IMR-90 (cell line): Measurements from ENCODE around the gene OR4K2. TPM values are rescaled to one million over a fixed set of nuclear protein-coding genes. Genes with fewer than 3 reads are reported as not detected.

Experiments used
- ATAC-seq: fragments of 200-7000 bp; cut with Tn5 transposase; 2 replicates; pipeline ENCODE4 v1.9.1; 2020; ENCODE audit warnings: low read depth, mild to moderate bottlenecking, moderate library complexity
- BruUV-seq: library from RNA; stranded (reverse); fragments of 400-500 nt; replicated peaks from 2 replicates; lab custom pipeline; 2021; lab: Mats Ljungman, UMichigan
- CTCF ChIA-PET: fragments of 300-600 bp; formaldehyde crosslinking; extraction: SDS; loops from one replicate; lab custom pipeline; 2021; ENCODE audit warnings: antibody characterized with exemption; lab: Yijun Ruan, JAX
- POLR2A ChIA-PET: fragments of 300-600 bp; sonication (Branson Sonifier 250); formaldehyde crosslinking; loops from one replicate; lab custom pipeline; 2022; ENCODE audit warnings: antibody characterized with exemption; ENCODE audit not compliant: unreplicated experiment; lab: Charles Lee
- DNase-seq: peaks from one replicate; pipeline ENCODE4 v3.0.0; 2013
- H2AFZ ChIP-seq: replicated peaks from 2 replicates; pipeline ENCODE3; 2013; ENCODE audit warnings: low read length, mild to moderate bottlenecking; ENCODE audit not compliant: poor library complexity
- H2AK5ac ChIP-seq: 2 replicates; pipeline ENCODE4 v1.6.1; 2013; ENCODE audit warnings: low read depth, low read length, inconsistent platforms
- H2AK9ac ChIP-seq: replicated peaks from 2 replicates; pipeline ENCODE3; 2013; ENCODE audit warnings: mild to moderate bottlenecking, low read depth, low read length, moderate library complexity; ENCODE audit not compliant: poor library complexity
- H2BK120ac ChIP-seq: 2 replicates; pipeline ENCODE4 v1.6.1; 2013; ENCODE audit warnings: low read depth, low read length, inconsistent platforms
- H2BK15ac ChIP-seq: 3 replicates; pipeline ENCODE4 v1.6.1; 2013; ENCODE audit warnings: low read depth, low read length, inconsistent platforms
- H2BK20ac ChIP-seq: 2 replicates; pipeline ENCODE4 v1.6.1; 2013; ENCODE audit warnings: low read depth, mild to moderate bottlenecking, inconsistent platforms, low read length, moderate library complexity
- H2BK5ac ChIP-seq: 2 replicates; pipeline ENCODE4 v1.6.1; 2013; ENCODE audit warnings: mild to moderate bottlenecking, low read depth, low read length, inconsistent platforms; ENCODE audit not compliant: poor library complexity, severe bottlenecking
- H3K14ac ChIP-seq: replicated peaks from 2 replicates; pipeline ENCODE4 v1.6.1; 2013; ENCODE audit warnings: low read depth, low read length, inconsistent platforms
- H3K18ac ChIP-seq: 2 replicates; pipeline ENCODE4 v1.6.1; 2013; ENCODE audit warnings: low read depth, low read length, control low read depth
- H3K23ac ChIP-seq: 2 replicates; pipeline ENCODE4 v1.6.1; 2013; ENCODE audit warnings: low read depth, low read length, inconsistent platforms
- H3K27ac ChIP-seq: 2 replicates; pipeline ENCODE4 v1.5.1; 2013; ENCODE audit warnings: mild to moderate bottlenecking, control low read depth, low read length; ENCODE audit not compliant: insufficient read depth
- H3K27me3 ChIP-seq: 2 replicates; pipeline ENCODE4 v1.6.1; 2013; ENCODE audit warnings: low read length; ENCODE audit not compliant: control insufficient read depth, insufficient read depth
- H3K36me3 ChIP-seq: 2 replicates; pipeline ENCODE4 v1.6.1; 2013; ENCODE audit warnings: low read length, mixed read lengths; ENCODE audit not compliant: control insufficient read depth, insufficient read depth
- H3K4ac ChIP-seq: 2 replicates; pipeline ENCODE4 v1.6.1; 2013; ENCODE audit warnings: low read depth, low read length, inconsistent platforms
- H3K4me1 ChIP-seq: 2 replicates; pipeline ENCODE4 v1.6.1; 2013; ENCODE audit warnings: low read length, mixed read lengths; ENCODE audit not compliant: control insufficient read depth, insufficient read depth
- H3K4me2 ChIP-seq: 2 replicates; pipeline ENCODE4 v1.6.1; 2013; ENCODE audit warnings: low read depth, mild to moderate bottlenecking, control low read depth, low read length, moderate library complexity
- H3K4me3 ChIP-seq: 2 replicates; pipeline ENCODE4 v1.5.1; 2013; ENCODE audit warnings: low read depth, mild to moderate bottlenecking, control low read depth, low read length, moderate library complexity; ENCODE audit not compliant: insufficient read depth
- H3K56ac ChIP-seq: 2 replicates; pipeline ENCODE4 v1.6.1; 2013; ENCODE audit warnings: low read length, inconsistent platforms; ENCODE audit not compliant: insufficient read depth; ENCODE audit errors: extremely low read depth
- H3K79me1 ChIP-seq, 2 experiments: 2 replicates each; pipeline ENCODE4 v1.6.1; 2013; ENCODE audit warnings: low read length in 2 of 2, inconsistent platforms in 1 of 2, low read depth in 1 of 2
- H3K9ac ChIP-seq: 2 replicates; pipeline ENCODE4 v1.6.1; 2013; ENCODE audit warnings: low read depth, low read length, control low read depth
- H3K9me1 ChIP-seq: 2 replicates; pipeline ENCODE4 v1.6.1; 2013; ENCODE audit warnings: low read length, inconsistent platforms; ENCODE audit not compliant: insufficient read depth
- H3K9me3 ChIP-seq: 2 replicates; pipeline ENCODE4 v1.6.1; 2013; ENCODE audit warnings: low read length; ENCODE audit not compliant: control insufficient read depth, insufficient read depth
- H4K20me1 ChIP-seq: 2 replicates; pipeline ENCODE4 v1.6.1; 2013; ENCODE audit warnings: low read length, inconsistent platforms; ENCODE audit not compliant: insufficient read depth
- H4K5ac ChIP-seq: 2 replicates; pipeline ENCODE4 v1.6.1; 2013; ENCODE audit warnings: mild to moderate bottlenecking, low read depth, low read length, control low read depth
- H4K8ac ChIP-seq, 2 experiments: 2 replicates each; pipeline ENCODE4 v1.6.1; 2013; ENCODE audit warnings: low read depth in 2 of 2, low read length in 2 of 2, control low read depth in 1 of 2, inconsistent platforms in 1 of 2
- H4K91ac ChIP-seq: 2 replicates; pipeline ENCODE4 v1.6.1; 2013; ENCODE audit warnings: low read depth, low read length, inconsistent platforms; ENCODE audit not compliant: insufficient read depth
- BHLHE40 ChIP-seq: fragments of 150-350 bp; IDR thresholded peaks from 2 replicates; pipeline ENCODE4 v1.6.1; 2016; ENCODE audit warnings: mild to moderate bottlenecking, low read depth, low read length
- CEBPB ChIP-seq: IDR thresholded peaks from 2 replicates; pipeline ENCODE4 v1.6.1; 2012; ENCODE audit warnings: low read depth, low read length, improper control_type of control experiment
- CHD1 ChIP-seq: IDR thresholded peaks from 2 replicates; pipeline ENCODE4 v1.6.1; 2012; ENCODE audit warnings: low read depth, low read length, improper control_type of control experiment
- FOS ChIP-seq: fragments of 150-350 bp; IDR thresholded peaks from 2 replicates; pipeline ENCODE4 v1.6.1; 2016; ENCODE audit warnings: low read depth, low read length
- MAFK ChIP-seq: IDR thresholded peaks from 2 replicates; pipeline ENCODE4 v1.6.1; 2012; ENCODE audit warnings: low read depth, low read length, improper control_type of control experiment
- POLR2A ChIP-seq: IDR thresholded peaks from 2 replicates; pipeline ENCODE4 v1.6.1; 2012; ENCODE audit warnings: mild to moderate bottlenecking, low read depth, low read length
- RFX5 ChIP-seq: IDR thresholded peaks from 2 replicates; pipeline ENCODE4 v1.8.0; 2012; ENCODE audit warnings: low read depth, mild to moderate bottlenecking, low read length, moderate library complexity
- SMC3 ChIP-seq: fragments of 150-350 bp; IDR thresholded peaks from 2 replicates; pipeline ENCODE4 v1.6.1; 2016; ENCODE audit warnings: low read depth, mild to moderate bottlenecking, antibody characterized with exemption, low read length, moderate library complexity
- WGBS, 2 experiments: methylation state at CpG; one replicate each; pipeline versions ENCODE4 v1.1.5 to v1.1.7; 2013; ENCODE audit warnings: missing lambda C conversion rate in 2 of 2; ENCODE audit not compliant: insufficient read length in 1 of 2; ENCODE audit errors: extremely low coverage in 2 of 2; 5-methylcytosine and 5-hydroxymethylcytosine counted together
- dilution Hi-C: fragments of 300-500 bp; cut with HindIII; formaldehyde crosslinking; loops from one replicate; pipeline ENCODE4 v1.14.3; 2018; ENCODE audit warnings: low sequenced_read_pairs; ENCODE audit not compliant: unreplicated experiment
- in situ Hi-C: fragments of 300-500 bp; cut with MboI; formaldehyde crosslinking; loops from 3 replicates; pipeline ENCODE4 v1.14.3; 2019; ENCODE audit warnings: low sequenced_read_pairs, inconsistent platforms, mixed read lengths
- intact Hi-C: fragments of 100-400 bp; cut with micrococcal nuclease; formaldehyde crosslinking; loops from 2 replicates; pipeline ENCODE4 v1.10.0; 2022
- polyA plus RNA-seq, 3 experiments: library from polyadenylated mRNA; depleted of rRNA; stranded (reverse); fragments of >200 nt; gene quantifications; 2 replicates each; pipeline ENCODE4 v1.2.3, GENCODE V29; 2012; ENCODE audit warnings: low replicate concordance in 1 of 3
- total RNA-seq: library from RNA; depleted of rRNA; stranded (reverse); fragments of >200 nt; gene quantifications from 2 replicates; pipeline ENCODE4 v1.2.3, GENCODE V29; 2012
- TF ChIP-seq, protein P1 (sequence below): fragments of 150-350 bp; IDR thresholded peaks from 2 replicates; pipeline ENCODE4 v1.6.1; 2017; ENCODE audit warnings: mild to moderate bottlenecking, antibody characterized with exemption, low read length, low read depth
- TF ChIP-seq, protein P2 (sequence below): fragments of 150-350 bp; IDR thresholded peaks from 2 replicates; pipeline ENCODE4 v1.6.1; 2016; ENCODE audit warnings: low read depth, mild to moderate bottlenecking, low read length, moderate library complexity, borderline replicate concordance

Gene OR4K2
- total and polyA plus RNA-seq, 2 of the 4 experiments (the other 2 are of a cell fraction) = not detected

DNA sequence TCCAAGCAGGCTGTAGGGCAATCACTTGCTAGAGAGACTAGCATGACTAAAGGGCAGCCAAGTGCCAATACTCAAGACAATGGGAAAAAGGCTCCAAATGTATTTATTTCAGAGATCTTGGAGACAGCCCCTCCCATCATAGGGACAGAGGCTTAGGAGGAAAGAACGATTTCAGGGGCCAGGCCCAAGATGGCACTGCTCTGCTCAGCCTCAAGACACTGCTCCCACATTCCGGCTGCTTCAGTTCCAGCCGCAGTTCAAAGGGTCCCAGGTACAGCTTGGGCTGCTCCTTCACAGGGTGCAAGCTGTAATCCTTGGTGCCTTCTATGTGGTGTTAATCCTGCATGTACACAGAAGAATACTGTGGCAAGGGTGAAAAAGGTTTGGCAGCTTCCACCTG is 26.1 kb downstream of the OR4K2 start:
- 61% methylated on average over 3 of the region's 3 CpGs; no CpG with 5 or more reads in 1 of the 2 experiments for WGBS, 2 experiments
- H2AK5ac ChIP-seq = no peak overlapping the region
- no peak overlapping the region for H2BK15ac ChIP-seq
- no peaks in the 10 kb centered on the region for H3K36me3 ChIP-seq
- ChIA-PET POLR2A (no interaction called here), CTCF (no interaction called here)
- TF ChIP-seq, protein P1, sequence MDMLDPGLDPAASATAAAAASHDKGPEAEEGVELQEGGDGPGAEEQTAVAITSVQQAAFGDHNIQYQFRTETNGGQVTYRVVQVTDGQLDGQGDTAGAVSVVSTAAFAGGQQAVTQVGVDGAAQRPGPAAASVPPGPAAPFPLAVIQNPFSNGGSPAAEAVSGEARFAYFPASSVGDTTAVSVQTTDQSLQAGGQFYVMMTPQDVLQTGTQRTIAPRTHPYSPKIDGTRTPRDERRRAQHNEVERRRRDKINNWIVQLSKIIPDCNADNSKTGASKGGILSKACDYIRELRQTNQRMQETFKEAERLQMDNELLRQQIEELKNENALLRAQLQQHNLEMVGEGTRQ = no peak
- TF ChIP-seq MAFK = no peak
- TF ChIP-seq, protein P2, sequence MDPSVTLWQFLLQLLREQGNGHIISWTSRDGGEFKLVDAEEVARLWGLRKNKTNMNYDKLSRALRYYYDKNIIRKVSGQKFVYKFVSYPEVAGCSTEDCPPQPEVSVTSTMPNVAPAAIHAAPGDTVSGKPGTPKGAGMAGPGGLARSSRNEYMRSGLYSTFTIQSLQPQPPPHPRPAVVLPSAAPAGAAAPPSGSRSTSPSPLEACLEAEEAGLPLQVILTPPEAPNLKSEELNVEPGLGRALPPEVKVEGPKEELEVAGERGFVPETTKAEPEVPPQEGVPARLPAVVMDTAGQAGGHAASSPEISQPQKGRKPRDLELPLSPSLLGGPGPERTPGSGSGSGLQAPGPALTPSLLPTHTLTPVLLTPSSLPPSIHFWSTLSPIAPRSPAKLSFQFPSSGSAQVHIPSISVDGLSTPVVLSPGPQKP = no peak
- TF ChIP-seq POLR2A = no peak
- TF ChIP-seq SMC3 = no peak
- no peak for TF ChIP-seq FOS
- no peak for TF ChIP-seq CHD1
- no peak for TF ChIP-seq BHLHE40
- no peak for TF ChIP-seq CEBPB
- no peak for TF ChIP-seq RFX5
- peaks cover 30% of the 10 kb centered on the region for H3K9me3 ChIP-seq
- intact Hi-C loops = no loop called here
- dilution Hi-C loops = no loop called here
- no peak overlapping the region for H2BK5ac ChIP-seq
- no peak overlapping the region for H2BK120ac ChIP-seq
- no peak overlapping the region for H2AFZ ChIP-seq
- no peak overlapping the region for H3K23ac ChIP-seq
- no peaks in the 10 kb centered on the region for H3K79me1 ChIP-seq
- no peak overlapping the region for H3K4me2 ChIP-seq
- H3K27me3 ChIP-seq = no peaks in the 10 kb centered on the region
- H3K4ac ChIP-seq = no peak overlapping the region
- no peaks in the 10 kb centered on the region for H4K20me1 ChIP-seq
- ATAC-seq (no peak), DNase-seq (no peak)
- H3K9ac ChIP-seq = no peak overlapping the region
- in situ Hi-C loops = no loop called here
- H2BK20ac ChIP-seq = no peak overlapping the region
- no peak overlapping the region for H3K56ac ChIP-seq
- no peak overlapping the region for H3K14ac ChIP-seq
- H3K18ac ChIP-seq = no peak overlapping the region
- no peak overlapping the region for H3K27ac ChIP-seq
- no peaks in the 10 kb centered on the region for H3K9me1 ChIP-seq
- no peak overlapping the region for H4K8ac ChIP-seq
- H3K4me3 ChIP-seq = no peak overlapping the region
- H4K91ac ChIP-seq = no peak overlapping the region
- no peak overlapping the region for H4K5ac ChIP-seq
- BruUV-seq = no TSS peak
- H2AK9ac ChIP-seq = no peak overlapping the region
- H3K4me1 ChIP-seq = no peaks in the 10 kb centered on the region
